Osteoblast (primary cell): ENCODE results near the gene ZNF439. TPM values are rescaled to one million over a fixed set of nuclear protein-coding genes. Genes with fewer than 3 reads are reported as not detected.
"Not testable (repeated sequence)": the region's sequence is repeated elsewhere in the genome, so short reads cannot be mapped to it uniquely, and the experiment has no call there.

Experiments used
- DNase-seq: peaks from one replicate; pipeline ENCODE4 v3.0.0; 2011; ENCODE audit warnings: low spot score, mixed read lengths; ENCODE audit not compliant: insufficient read length; ENCODE audit errors: missing footprints
- H2AFZ ChIP-seq: 2 replicates; pipeline ENCODE4 v1.6.0; 2011; ENCODE audit warnings: mild to moderate bottlenecking, low read length
- H3K27ac ChIP-seq: 2 replicates; pipeline ENCODE4 v1.5.1; 2011; ENCODE audit warnings: mild to moderate bottlenecking, low read depth, low read length, moderate library complexity
- H3K27me3 ChIP-seq: 2 replicates; pipeline ENCODE4 v1.6.0; 2012; ENCODE audit warnings: mild to moderate bottlenecking, control low read depth, inconsistent platforms, low read length, moderate library complexity; ENCODE audit not compliant: insufficient read depth
- H3K36me3 ChIP-seq: 2 replicates; pipeline ENCODE4 v1.5.1; 2011; ENCODE audit warnings: mild to moderate bottlenecking, low read length, control low read depth, moderate library complexity; ENCODE audit not compliant: insufficient read depth
- H3K4me1 ChIP-seq: 2 replicates; pipeline ENCODE4 v1.5.1; 2011; ENCODE audit warnings: mild to moderate bottlenecking, low read length, control low read depth, moderate library complexity; ENCODE audit not compliant: insufficient read depth
- H3K4me2 ChIP-seq: 2 replicates; pipeline ENCODE4 v1.6.0; 2011; ENCODE audit warnings: mild to moderate bottlenecking, low read length; ENCODE audit not compliant: insufficient read depth
- H3K4me3 ChIP-seq: fragments of 200-600 bp; sonication (generic); 3 replicates; pipeline ENCODE4 v1.5.1; 2012; ENCODE audit warnings: mild to moderate bottlenecking, low read length, inconsistent platforms; ENCODE audit not compliant: insufficient read depth
- H3K79me2 ChIP-seq: 2 replicates; pipeline ENCODE4 v1.6.0; 2012; ENCODE audit warnings: mild to moderate bottlenecking, low read length, control low read depth, inconsistent platforms; ENCODE audit not compliant: insufficient read depth
- H3K9me3 ChIP-seq: 2 replicates; pipeline ENCODE4 v1.5.1; 2011; ENCODE audit warnings: low read depth, low read length, control low read depth
- H4K20me1 ChIP-seq: 2 replicates; pipeline ENCODE4 v1.6.0; 2012; ENCODE audit warnings: mild to moderate bottlenecking, low read length, control low read depth; ENCODE audit not compliant: insufficient read depth
- CTCF ChIP-seq: IDR thresholded peaks from 2 replicates; pipeline ENCODE4 v1.5.1; 2011; ENCODE audit warnings: mild to moderate bottlenecking, low read depth, low read length, moderate library complexity; ENCODE audit errors: extremely low read depth
- total RNA-seq: library from RNA; depleted of rRNA; stranded (reverse); fragments of >200 nt; gene quantifications from 2 replicates; pipeline ENCODE4 v1.2.3, GENCODE V29; 2012

ZNF439 gene
- total RNA-seq, 1 donor = 8.7 TPM

- Histone ChIP-seq H2AFZ (no peak overlapping the region), H3K27ac (no peak overlapping the region), H3K4me1 (no peaks in the 10 kb centered on the region), H3K4me3 (no peak overlapping the region), H3K79me2 (no peaks in the 10 kb centered on the region), H4K20me1 (no peaks in the 10 kb centered on the region), H3K36me3 (no peaks in the 10 kb centered on the region), H3K4me2 (peak overlapping the region; percentile 25), H3K9me3 (no peaks in the 10 kb centered on the region), H3K27me3 (no peaks in the 10 kb centered on the region)
- peak; percentile 90 for DNase-seq
- TF ChIP-seq CTCF = peak; percentile 66
These were observed 32.8 kb downstream of the ZNF439 start for GRCh38 chr19:11881151-11881800.

GRCh38 chr19:11882606-11883005 lies 34.1 kb downstream of the ZNF439 start:
- no peak for TF ChIP-seq CTCF
- Histone ChIP-seq H3K79me2 (no peaks in the 10 kb centered on the region), H2AFZ (no peak overlapping the region), H3K36me3 (no peaks in the 10 kb centered on the region), H4K20me1 (no peaks in the 10 kb centered on the region), H3K4me1 (peaks cover 5% of the 10 kb centered on the region), H3K27me3 (no peaks in the 10 kb centered on the region), H3K4me3 (no peak overlapping the region), H3K9me3 (no peaks in the 10 kb centered on the region), H3K27ac (no peak overlapping the region), H3K4me2 (no peak overlapping the region)
- DNase-seq = peak; percentile 35

- H3K27ac ChIP-seq = peak overlapping the region; percentile 2
- no peak for TF ChIP-seq CTCF
- H2AFZ ChIP-seq = peak overlapping the region; percentile 85
- no peaks in the 10 kb centered on the region for H3K27me3 ChIP-seq
- H3K36me3 ChIP-seq = no peaks in the 10 kb centered on the region
- peak overlapping the region; percentile 75 for H3K4me2 ChIP-seq
- no peak for DNase-seq
- peaks cover 6% of the 10 kb centered on the region for H3K4me1 ChIP-seq
- no peaks in the 10 kb centered on the region for H3K9me3 ChIP-seq
- H4K20me1 ChIP-seq = no peaks in the 10 kb centered on the region
- no peaks in the 10 kb centered on the region for H3K79me2 ChIP-seq
- H3K4me3 ChIP-seq = peak overlapping the region; percentile 77
These were observed 38.7 kb downstream of the ZNF439 start for GRCh38 chr19:11887234-11887610.

- TF ChIP-seq CTCF = no peak
These were observed 39.3 kb downstream of the ZNF439 start, which contains the start of gene ZNF69 for GRCh38 chr19:11887611-11888531. TSS of gene ZNF69 (plus strand) at chr19:11887782. CDS start at chr19:11887924, 142 bp downstream.

GRCh38 chr19:11889901-11890300 lies 41.4 kb downstream of the ZNF439 start:
- not testable (repeated sequence) for H3K79me2 ChIP-seq, H4K20me1 ChIP-seq, H3K9me3 ChIP-seq, H3K4me1 ChIP-seq, H3K27me3 ChIP-seq, DNase-seq, H2AFZ ChIP-seq, H3K4me3 ChIP-seq, H3K4me2 ChIP-seq, H3K27ac ChIP-seq, H3K36me3 ChIP-seq

More at GRCh38 chr19:11887611-11888531, 39.3 kb downstream of the ZNF439 start, which contains the start of gene ZNF69:
- peak within 1 kb of the TSS; percentile 85 for H2AFZ ChIP-seq
- H3K4me1 ChIP-seq = peaks cover 6% of the 10 kb centered on the region
- H3K27ac ChIP-seq = peak within 1 kb of the TSS; percentile 2
- peak within 1 kb of the TSS; percentile 75 for H3K4me2 ChIP-seq
- no peaks in the 10 kb centered on the region for H4K20me1 ChIP-seq
- H3K9me3 ChIP-seq = no peaks in the 10 kb centered on the region
- H3K4me3 ChIP-seq = peak within 1 kb of the TSS; percentile 77
- peak; percentile 89 for DNase-seq
- H3K27me3 ChIP-seq = no peaks in the 10 kb centered on the region
- H3K79me2 ChIP-seq = no peaks in the 10 kb centered on the region
- no peaks in the 10 kb centered on the region for H3K36me3 ChIP-seq
